GM18520 (cell line): ENCODE results near the gene TSSK2.

Experiments
- ATAC-seq: cut with Tn5 transposase; IDR thresholded peaks from one replicate; pipeline ENCODE4 v1.9.1; 2021; ENCODE audit not compliant: unreplicated experiment

TSSK2 gene

DNA sequence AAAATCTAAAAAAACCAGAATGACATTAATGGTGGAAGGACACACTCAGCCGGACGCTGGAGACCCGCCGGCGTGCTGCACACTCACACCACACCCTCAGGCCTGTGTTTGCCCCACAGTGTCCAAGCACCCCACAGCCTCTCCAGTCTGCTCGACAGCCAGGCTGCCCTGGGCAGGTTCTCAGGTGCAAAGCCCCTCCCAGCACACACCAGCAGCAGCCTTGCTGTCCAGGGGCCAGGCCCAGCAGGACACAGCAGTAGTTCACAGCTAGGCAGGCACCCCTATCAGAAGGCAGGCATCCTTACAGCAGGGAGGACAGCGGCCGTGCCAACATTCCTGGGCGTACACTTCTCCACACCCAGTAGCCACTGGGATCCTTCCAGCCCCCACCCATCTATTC, 49.1 kb downstream of the TSSK2 start:
- ATAC-seq, result no peak

DNA sequence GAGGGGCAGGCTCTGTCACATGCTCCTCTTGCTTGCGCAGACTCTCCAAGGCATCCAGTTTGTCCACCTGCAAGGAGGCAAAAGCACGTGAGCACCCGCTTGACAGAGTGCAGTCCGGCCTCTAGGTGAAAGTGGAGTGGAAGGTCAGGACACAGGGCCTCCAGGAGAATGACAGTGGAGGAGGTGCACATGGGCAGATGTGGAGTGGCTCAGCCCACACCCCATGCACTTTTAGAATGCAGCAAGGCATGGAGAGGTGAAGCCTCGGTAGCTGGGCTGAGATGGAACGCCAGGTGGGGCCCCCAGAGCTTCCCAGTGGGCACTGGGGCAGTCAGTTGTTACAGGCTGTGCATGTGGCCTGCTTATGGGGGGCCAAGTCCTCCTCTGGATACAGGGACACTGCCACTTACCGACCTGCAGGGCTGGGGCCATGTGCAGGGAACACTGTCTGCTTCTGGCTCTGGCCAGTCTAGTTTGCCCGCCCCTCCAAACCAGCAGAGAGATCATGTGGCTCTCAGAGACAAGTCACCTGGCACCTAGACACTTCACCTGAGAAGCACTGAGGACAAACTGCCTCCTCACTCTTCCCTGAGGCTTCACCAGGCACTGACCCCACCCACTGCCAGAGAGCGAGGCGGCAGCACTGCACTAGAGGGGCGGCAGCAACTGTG, 49.8 kb downstream of the TSSK2 start:
- ATAC-seq, result no peak

DNA sequence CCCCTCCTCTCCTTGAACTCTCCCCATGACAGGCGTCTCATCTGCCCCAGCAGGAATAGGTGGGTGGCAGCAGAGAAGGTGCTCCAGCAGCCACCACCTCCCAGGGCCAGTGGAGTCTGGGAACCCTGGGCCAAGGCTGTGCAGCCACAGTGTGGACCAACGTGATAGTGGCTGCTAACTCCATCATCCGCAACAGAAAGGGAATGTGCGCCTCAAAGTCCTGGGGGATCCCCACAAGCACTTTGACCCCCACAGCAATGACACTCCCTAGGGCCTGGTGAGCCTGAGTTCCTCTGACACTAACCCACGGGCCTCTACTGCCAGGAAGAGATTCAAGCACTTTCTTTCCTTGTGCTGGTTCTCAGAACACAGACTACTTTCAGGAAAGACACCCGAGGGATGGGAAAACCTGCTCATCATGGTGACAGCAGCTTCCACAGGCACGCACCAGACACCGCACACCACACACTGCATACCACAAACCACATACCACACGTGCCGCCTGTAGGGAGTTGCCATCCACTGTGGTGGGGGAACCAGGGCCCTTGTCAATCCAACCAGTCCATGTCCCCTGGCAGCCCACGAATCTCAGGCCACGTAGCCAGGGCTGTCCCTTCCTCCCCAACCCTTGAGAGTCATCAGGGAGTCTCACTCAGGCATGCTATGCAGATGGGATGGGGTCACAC, 50.8 kb downstream of the TSSK2 start:
- no peak for ATAC-seq
